Daoy (cell line): ENCODE measurements around the gene SEMA4G. TPM values are rescaled to one million over a fixed set of nuclear protein-coding genes. Genes with fewer than 3 reads are reported as not detected.
A peak's percentile ranks its signal among the peaks of the same experiment; 100 is the strongest.

ENCODE experiments used
- DNase-seq: peaks from one replicate; pipeline ENCODE4 v3.0.0-alpha.2; 2015; ENCODE audit warnings: low read depth
- total RNA-seq: library from RNA; depleted of rRNA; stranded (reverse); fragments of >200 nt; shearing (Covaris generic); gene quantifications from 2 replicates; pipeline ENCODE4 v1.2.3, GENCODE V29; 2014

The SEMA4G gene
- total RNA-seq, 1 experiment from 2014 or later, result 0.69 TPM

DNA sequence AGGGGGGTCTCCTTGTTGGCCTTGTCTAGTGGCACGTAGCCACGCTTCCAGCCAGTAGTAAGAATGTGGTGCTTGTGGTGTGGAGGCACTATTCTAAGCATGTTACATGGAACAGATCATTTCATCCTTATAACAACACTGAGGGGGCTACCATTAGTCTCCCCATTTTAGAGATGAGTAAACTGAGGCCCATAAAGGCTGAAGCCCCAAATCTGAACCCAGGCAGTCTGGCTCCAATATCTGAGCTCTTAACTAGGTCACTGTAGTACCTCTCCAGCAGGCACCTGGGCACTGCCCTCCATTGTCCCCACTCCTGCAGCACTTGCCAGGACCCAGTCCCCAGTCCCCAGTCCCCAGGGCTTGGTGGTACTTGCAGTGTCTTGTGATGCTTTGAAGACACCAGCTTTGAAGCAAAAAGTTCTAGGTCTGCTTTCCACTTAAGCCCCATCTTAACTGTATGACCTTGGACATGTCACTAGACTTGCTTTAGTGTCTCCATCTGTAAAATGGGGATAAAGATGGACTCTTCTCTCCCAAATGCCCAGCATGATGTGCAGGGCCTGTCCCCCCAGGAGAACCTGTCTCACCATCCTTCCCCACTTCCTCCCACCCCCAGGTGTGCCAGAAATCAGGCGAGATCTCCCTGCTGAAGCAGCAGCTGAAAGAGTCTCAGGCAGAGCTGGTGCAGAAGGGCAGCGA, 36.7 kb downstream of the SEMA4G start:
- DNase-seq, result no peak

GRCh38 chr10:101006593-101007098, 37.3 kb downstream of the SEMA4G start:
- DNase-seq, result no peak

- DNase-seq, result no peak
Observed at GRCh38 chr10:101007099-101007711, 37.9 kb downstream of the SEMA4G start.

DNA sequence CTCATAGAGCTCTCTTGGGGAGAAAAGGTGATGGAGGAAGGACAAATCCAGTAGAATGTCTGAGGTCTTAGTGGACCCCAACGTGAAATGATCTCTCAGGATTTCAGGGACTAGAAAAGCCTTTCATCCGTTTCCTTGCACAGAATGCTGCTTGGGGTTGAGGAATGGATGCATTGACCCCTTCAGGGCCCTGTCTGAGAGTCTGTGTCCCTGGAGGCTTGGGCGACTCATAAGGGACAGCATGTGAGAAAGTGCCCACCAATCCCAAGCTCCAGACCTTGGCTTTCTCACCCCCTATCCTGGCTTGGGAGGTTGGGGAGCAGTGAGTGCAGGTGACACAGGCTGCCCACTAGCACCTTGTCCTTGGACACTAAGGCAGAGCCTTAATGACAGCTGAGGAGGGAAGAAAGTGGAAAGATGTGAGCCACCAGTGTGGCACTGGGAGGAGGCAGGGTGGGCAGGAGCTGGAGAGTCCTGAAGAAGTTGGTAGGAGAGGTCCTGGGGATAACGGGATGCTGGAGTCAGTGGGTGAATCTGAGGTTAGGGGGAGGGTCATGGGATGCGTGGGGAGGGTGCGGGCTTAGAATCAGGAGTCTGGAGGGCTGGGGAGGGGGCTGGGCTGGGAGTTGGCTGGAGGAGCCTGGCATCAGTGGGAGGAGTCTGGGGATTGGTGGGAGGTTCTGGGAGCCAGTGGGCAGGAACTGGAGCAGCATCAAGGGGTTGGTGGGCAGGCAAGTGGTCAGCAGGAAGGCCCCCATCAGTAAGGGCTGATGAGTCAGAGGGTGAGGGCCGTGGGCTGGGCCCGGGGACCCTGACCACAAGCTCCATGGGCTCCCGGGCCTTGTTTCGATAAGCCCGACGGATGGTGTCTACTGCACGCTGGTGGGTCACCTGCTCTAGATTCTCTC, 38.9 kb downstream of the SEMA4G start:
- no peak for DNase-seq

GRCh38 chr10:101008823-101009423, 39.6 kb downstream of the SEMA4G start:
- DNase-seq, result no peak

DNA sequence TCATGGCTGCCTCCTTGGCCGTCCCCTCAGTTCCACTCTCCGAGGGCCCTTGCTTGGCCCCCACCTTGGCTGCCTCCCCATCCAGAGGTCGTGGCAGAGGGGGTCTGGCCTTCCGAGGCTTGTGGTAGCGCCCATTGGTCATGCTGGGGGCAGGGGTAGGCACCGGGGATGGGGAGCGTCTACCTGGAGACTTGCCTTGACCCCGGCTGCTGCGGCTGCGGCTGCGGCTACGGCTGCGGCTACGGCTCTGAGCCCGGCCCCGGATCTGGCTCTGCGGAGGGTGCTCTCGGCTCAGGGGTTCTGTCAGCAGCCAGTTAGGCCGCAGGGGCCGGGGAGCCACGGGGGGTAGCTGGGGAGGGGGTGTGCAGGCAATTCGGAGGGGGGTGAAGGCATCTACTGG, 41.0 kb downstream of the SEMA4G start:
- DNase-seq, result no peak

DNA sequence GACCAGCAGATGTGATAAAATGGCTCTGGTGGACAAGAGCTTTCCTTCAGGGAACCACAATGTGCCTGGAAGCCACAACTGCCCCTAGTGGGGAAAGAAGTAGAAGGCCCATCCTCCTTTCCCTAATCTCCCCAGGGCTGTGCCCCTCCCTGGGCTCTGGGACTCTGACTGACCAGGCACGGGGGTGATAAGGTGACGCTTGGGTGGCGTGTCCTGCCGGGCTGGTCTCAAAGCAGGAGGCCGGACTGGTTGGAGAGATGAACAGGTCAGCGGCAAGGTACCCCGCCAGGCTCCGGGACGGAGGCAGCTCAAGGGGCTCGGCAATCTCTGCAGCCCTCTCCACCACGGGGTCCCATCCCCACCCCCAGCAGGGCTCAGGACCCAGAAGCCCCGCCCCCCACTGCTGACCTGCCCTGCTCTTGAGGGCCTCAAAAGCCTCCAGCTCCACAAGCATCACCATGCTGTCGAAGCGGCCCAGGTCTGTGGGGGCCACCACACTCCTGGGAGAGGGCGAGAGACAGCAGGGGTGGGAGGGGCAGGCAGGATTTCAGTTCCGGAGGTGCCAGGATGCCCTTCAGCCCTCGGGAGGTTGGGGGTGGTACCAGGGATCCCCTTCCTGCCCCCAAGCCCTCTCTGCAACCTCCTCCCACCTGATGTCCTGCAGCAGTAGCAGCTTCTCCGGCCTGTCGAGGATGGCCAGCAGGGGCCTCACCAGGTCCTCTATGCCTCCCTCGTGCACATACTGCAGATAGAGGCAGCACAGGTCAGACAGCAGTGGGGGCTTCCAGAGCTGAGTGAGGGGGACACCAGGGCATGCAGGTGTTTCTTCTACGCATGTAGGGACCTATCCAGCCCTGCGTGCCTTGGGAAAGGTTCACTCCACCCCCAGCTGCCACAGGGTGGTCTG, 42.5 kb downstream of the SEMA4G start:
- no peak for DNase-seq

- DNase-seq, result peak; percentile 90
Observed at GRCh38 chr10:101012525-101013364, 43.4 kb downstream of the SEMA4G start.

DNA sequence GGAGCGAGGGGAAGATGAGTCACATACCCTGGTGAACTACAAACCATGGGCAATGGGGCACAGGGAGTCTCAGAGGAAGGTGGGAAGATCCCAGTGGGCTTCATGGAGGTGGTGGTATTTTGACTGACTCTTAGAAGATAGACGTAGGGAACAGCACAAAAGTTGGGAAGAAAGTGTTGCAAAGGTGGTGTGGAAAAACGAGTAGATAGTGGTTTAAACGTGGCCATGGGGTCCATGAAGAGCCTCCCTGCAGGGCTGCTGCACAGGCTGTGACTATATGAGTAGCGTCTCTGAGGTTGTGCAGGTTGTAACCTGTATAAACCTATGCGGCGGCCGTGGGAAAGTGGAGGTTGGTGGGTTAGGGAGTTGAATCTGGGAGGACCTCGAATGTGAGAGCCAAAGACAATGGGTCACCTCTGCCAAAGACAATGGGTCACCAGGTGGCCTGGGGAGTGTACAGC, 44.1 kb downstream of the SEMA4G start:
- DNase-seq, result no peak

GRCh38 chr10:101014230-101014884, 45.1 kb downstream of the SEMA4G start:
- DNase-seq, result peak; percentile 65

DNA sequence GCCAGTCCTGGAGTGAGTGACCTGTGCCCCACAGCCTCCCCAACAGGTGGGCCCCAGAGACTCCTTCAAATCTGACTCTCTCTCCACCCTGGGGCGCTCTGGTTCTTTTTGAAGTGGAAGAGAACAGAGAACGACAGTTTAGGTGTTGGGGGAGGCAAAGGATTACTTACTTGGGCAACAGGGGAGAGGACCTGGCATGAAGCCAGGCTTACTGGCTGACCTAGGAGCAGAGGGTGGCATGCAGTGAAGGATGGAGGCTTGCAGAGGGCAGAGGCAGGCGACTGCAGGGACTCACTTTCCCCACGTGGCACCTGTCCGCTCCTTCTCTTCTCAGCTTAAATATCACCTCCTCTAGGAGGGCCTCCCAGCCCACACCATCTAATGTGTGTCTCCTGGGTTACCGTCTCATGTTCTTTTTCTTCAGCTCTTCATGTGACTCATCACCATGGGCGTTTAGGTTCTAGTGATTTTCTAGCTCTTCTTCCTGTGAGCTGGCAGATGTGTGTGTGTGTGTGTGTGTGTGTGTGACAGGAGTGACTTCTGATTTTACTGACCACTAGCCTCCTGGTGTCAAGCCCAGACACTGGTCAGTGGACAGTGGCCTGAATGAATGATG, 45.8 kb downstream of the SEMA4G start:
- peak; percentile 62 for DNase-seq

- no peak for DNase-seq
Observed at GRCh38 chr10:101015582-101015973, 46.3 kb downstream of the SEMA4G start.

DNA sequence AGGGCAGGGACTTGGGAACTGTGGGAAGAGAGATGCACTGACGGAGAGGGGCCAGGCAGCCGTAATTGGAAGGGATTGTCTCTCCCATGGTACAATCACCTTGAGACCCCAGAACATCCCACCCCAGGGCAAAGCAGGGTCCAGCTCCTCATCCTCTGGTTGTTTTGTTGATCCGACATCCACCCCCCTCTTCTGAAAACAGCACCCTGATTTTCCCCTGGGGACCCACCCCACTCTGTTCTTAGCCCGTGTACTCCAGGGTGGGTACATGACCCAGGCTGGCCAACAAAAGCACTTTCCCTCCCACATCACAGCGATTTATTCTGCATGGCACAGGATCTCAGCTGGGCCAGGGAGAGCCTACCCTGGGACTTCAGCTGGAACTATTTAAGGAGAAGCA, 47.5 kb downstream of the SEMA4G start:
- no peak for DNase-seq

- no peak for DNase-seq
Observed at GRCh38 chr10:101018118-101018599, 48.9 kb downstream of the SEMA4G start.

DNA sequence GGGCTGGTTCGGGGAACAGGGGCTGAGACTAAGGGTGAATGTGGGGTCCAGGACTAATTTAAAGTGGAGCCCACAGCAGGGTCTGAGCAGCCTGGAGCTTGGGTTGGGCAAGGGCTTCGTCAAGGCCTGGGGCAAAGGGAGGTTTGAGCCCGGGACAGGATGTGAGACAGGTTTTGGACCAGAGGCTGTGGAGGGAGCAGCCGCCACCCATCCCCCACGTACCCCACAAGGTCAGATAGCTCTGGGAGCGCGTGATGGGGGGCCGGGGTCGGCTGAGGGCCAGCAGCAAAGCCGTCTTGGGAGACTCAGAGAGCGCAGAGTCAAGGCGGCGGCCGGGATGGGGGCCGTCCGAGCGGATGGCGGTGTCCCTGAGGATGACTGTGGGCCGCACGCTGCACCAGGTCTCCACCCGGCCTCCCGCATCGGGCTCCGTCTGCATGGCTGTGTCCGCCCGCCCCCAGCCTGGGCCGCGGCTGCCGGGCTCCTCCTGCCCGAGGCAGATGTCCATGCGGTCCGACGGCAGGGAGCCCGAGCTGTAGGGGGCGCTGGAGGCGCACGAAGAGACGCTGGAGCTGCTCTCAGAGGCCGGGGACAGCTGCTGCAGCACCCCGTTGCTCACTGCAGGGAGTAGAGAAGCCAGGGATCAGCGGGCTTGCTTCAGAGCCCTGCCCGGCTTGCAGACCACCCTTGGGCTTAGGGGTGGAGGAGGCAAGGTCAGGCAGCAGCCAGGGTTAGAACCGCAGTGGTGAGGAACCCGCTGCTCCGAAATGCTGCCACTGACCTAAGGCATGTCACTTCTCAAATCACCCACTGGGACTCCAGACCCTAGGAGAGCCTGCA, 49.5 kb downstream of the SEMA4G start:
- DNase-seq, result peak; percentile 85
